ENCODE results near the gene BLTP1.

DNA sequence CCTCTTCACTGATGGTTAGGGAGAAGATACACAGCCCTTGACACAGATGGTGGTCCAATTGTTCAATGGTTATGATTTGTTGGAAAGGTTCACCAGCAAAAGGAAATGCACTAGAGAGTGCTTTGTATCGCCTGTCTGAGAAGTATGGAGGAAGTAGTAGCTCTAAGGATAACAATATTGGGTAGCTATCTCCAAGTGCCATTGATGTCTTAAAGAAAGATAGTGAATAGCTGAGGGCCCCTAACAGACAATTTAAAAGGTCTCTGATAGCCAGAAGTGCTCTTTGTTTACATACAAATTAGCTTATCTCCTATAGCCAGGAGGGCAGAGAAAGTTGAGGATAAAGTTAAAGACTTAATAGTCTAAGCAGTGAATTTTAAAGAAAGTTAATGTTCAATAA lies 33.9 kb upstream of the BLTP1 start:
- TF ChIP-seq, protein P1, sequence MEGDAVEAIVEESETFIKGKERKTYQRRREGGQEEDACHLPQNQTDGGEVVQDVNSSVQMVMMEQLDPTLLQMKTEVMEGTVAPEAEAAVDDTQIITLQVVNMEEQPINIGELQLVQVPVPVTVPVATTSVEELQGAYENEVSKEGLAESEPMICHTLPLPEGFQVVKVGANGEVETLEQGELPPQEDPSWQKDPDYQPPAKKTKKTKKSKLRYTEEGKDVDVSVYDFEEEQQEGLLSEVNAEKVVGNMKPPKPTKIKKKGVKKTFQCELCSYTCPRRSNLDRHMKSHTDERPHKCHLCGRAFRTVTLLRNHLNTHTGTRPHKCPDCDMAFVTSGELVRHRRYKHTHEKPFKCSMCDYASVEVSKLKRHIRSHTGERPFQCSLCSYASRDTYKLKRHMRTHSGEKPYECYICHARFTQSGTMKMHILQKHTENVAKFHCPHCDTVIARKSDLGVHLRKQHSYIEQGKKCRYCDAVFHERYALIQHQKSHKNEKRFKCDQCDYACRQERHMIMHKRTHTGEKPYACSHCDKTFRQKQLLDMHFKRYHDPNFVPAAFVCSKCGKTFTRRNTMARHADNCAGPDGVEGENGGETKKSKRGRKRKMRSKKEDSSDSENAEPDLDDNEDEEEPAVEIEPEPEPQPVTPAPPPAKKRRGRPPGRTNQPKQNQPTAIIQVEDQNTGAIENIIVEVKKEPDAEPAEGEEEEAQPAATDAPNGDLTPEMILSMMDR (IDR thresholded peaks at IDR 0.05 in 2 of 3, conservative IDR thresholded peaks at IDR 0.05 in 1 of 3; ENCODE audit: borderline replicate concordance in 1 of 3, insufficient read depth in 1 of 3, low read depth in 2 of 3, low read length in 2 of 3), result no peak
- TF ChIP-seq, protein P2, sequence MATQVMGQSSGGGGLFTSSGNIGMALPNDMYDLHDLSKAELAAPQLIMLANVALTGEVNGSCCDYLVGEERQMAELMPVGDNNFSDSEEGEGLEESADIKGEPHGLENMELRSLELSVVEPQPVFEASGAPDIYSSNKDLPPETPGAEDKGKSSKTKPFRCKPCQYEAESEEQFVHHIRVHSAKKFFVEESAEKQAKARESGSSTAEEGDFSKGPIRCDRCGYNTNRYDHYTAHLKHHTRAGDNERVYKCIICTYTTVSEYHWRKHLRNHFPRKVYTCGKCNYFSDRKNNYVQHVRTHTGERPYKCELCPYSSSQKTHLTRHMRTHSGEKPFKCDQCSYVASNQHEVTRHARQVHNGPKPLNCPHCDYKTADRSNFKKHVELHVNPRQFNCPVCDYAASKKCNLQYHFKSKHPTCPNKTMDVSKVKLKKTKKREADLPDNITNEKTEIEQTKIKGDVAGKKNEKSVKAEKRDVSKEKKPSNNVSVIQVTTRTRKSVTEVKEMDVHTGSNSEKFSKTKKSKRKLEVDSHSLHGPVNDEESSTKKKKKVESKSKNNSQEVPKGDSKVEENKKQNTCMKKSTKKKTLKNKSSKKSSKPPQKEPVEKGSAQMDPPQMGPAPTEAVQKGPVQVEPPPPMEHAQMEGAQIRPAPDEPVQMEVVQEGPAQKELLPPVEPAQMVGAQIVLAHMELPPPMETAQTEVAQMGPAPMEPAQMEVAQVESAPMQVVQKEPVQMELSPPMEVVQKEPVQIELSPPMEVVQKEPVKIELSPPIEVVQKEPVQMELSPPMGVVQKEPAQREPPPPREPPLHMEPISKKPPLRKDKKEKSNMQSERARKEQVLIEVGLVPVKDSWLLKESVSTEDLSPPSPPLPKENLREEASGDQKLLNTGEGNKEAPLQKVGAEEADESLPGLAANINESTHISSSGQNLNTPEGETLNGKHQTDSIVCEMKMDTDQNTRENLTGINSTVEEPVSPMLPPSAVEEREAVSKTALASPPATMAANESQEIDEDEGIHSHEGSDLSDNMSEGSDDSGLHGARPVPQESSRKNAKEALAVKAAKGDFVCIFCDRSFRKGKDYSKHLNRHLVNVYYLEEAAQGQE (IDR thresholded peaks at IDR 0.05; ENCODE audit: low read depth), result no peak
- TF ChIP-seq ZNF274 (IDR thresholded peaks at IDR 0.05; ENCODE audit: low read depth, low read length) (no peak), POLR2AphosphoS5 (IDR thresholded peaks at IDR 0.05; ENCODE audit: low read depth, low read length) (no peak), POLR2A (IDR thresholded peaks at IDR 0.05; ENCODE audit: borderline replicate concordance, extremely low read depth, insufficient read depth, insufficient read length) (no peak)
- TF ChIP-seq, protein P3, sequence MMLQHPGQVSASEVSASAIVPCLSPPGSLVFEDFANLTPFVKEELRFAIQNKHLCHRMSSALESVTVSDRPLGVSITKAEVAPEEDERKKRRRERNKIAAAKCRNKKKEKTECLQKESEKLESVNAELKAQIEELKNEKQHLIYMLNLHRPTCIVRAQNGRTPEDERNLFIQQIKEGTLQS (IDR thresholded peaks at IDR 0.05), result no peak

Data from HCT116 (cell line).